Eye (tissue), 1 donor: Measurements from ENCODE around the gene MYLK.
"Not testable (repeated sequence)": the region's sequence is repeated elsewhere in the genome, so short reads cannot be mapped to it uniquely, and the experiment has no call there.

Experiments used
- DNase-seq: peaks from one replicate; pipeline ENCODE4 v3.0.0-alpha.2; 2015

MYLK gene

GRCh38 chr3:123719061-123719756, 164.9 kb downstream of the MYLK start:
- DNase-seq = peak; percentile 90

- no peak for DNase-seq
Observed at GRCh38 chr3:123718108-123718507, 166.0 kb downstream of the MYLK start.

- not testable (repeated sequence) for DNase-seq
Observed at GRCh38 chr3:123717451-123717850, 166.7 kb downstream of the MYLK start.

GRCh38 chr3:123716411-123716810, 167.7 kb downstream of the MYLK start:
- DNase-seq = no peak

GRCh38 chr3:123713211-123713610, 170.9 kb downstream of the MYLK start:
- DNase-seq = no peak

DNA sequence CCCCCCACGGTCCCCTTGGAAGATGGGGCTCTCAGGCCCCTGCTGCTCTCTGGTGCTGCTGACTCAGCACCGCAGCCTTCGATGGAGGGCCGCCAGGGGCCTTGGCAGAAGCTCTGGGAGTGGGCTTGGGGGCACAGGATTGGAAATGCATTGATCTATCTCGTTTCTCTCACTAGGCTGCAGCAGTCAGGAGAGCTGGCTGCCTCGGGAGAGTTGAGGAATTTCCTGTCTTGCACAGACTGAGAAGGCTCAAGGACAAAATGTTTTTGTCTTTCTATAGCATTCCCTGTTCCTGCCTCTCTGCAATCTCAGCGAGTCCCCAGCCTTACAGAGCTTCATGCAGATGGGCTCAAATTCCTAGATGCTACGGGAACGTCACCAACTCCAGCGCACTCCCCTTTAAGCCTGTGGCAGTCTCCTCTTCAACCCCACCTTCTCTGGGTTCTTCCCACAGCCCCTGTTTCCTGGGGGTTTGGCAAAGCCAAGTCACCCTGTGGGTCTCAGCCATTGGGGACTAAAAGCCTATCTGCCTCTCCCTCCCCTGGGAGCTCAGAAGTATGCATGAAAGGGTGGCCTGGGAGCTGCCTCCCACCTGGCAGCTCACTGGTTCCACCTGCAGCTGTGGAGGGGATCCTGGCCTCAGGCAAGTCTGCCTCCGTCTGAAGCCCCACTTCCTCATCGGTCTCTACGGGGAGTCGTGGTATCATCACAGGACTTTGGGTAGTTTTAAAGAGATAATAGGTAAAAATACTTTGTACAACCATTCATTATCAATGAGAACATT, 171.9 kb downstream of the MYLK start:
- no peak for DNase-seq

GRCh38 chr3:123711356-123711755, 172.8 kb downstream of the MYLK start:
- DNase-seq = no peak

DNA sequence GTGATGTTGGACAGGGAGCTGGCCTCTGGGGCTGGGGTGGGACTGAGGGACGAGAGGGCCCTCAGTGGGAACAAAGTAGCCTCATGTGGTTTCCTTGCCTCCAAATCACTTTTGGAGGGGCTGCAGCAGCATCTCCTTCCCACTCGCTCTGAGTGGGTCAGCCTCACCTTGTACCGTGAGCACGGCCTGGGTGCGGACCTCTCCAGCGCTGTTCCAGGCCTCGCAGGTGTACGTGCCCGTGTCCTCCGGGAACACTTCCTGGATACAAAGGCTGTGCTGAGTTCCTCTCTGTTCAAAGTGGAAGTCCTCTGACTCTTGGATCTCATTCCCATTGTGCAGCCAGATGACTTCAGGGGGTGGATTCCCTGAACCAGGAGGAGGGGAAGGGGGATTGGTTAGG, 175.6 kb downstream of the MYLK start:
- DNase-seq = no peak

DNA sequence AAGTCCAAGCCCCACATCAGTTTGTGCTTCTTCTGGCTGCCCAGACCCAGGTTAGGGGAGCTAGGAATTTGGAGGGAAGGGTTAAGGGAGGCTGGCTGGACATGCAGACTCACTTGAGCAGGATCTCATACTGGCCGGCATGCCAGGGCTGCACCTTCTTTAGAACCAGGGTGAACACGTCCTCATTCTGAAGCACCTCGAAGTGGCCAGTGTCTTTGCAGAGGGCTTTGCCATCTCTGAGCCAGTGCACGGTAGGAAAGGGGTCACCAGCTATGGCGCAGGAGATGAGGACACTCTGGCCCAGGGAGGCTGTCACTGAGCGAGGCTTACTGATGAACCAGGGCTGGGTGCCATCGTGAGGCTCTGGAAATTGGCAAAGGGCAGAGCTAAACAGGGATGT, 176.5 kb downstream of the MYLK start:
- DNase-seq = not testable (repeated sequence)

DNA sequence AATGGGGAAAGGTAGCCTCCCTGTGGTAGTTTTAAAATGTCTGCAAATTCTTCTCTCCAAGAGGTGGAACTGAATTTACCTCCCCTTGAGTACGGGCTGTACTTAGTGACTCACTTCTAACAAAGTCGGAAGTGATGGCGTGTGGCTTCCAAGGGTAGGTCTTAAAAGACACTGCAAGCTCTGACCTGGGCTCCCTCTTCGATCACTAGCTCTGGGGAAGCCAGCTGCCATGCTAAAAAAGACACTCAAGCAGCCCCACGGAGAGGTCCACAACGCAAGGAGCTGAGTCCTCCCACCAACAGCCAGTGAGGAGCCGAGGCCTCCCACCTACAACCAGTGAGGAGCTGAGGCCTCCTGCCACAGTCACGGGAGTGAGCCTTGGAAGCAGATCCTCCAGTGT, 177.3 kb downstream of the MYLK start:
- DNase-seq = no peak

- no peak for DNase-seq
Observed at GRCh38 chr3:123705488-123706285, 178.4 kb downstream of the MYLK start.

DNA sequence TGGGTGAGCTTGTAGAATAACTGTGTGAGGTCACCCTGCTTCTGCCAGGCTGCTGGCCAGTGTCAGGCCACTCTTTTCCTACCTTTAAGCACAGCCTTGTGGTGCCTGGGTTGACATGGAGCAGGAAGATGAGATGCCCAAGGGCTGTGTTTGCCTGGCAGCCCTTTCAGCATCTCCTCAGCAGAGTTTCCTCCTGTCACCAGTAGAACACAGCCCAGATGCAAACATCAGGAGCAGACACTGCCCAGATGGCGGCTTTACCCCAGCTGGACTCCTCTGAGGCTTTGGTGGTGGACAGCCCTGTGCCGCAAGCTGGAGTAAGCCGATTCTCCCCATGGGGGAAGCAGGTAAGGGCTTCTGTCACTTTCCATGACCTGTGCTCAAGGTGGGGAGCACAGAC, 180.5 kb downstream of the MYLK start:
- DNase-seq = not testable (repeated sequence)

GRCh38 chr3:123702720-123703119, 181.4 kb downstream of the MYLK start:
- DNase-seq = no peak

- peak; percentile 80 for DNase-seq
Observed at GRCh38 chr3:123702057-123702456, 182.1 kb downstream of the MYLK start.

DNA sequence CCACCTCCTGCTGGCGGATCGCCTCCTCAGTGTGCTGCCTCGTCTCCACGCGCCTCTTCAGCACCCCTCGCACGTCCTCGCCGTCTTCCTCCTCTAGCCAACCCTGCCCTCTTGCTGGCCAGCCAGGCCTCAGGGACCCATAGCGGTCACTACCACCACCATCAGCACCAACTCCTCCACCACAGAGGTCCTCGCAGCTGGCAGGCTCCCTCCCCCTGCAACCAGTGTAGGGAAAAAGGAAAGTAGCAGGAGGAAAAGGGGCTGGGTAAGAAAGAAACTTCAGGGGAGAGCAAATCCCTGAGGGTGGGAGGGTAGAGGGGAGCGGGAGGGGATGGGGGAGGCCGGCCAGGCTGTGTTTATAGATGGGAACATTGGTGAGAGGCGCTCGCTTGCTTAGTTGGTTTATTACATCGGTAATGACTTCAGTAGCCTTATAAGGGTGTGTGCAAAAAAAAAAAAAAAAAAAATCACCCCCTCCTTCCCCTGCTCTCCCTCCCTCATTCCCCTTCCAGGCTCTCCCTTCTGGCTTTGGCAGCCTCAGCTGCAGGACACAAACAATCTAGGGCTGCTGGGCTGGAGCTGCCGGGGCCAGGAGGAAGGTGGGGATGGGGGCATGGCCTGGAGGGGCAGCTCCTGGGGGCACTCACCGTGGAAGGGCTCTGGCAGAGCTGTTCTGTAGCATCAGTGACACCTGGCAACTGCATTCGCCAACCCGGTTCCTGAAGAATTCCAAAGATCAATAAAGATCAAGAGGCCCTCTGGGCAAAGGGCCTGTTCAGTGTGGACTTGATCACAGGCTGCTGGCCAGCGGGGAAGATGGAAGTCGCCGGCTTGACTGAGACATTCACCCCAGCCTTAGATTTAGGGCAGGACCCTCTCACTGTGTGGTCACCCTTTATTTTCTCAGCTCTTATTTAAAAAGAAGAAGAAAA, 183.1 kb downstream of the MYLK start:
- DNase-seq = no peak

- DNase-seq = no peak
Observed at GRCh38 chr3:123698813-123699212, 185.3 kb downstream of the MYLK start.

DNA sequence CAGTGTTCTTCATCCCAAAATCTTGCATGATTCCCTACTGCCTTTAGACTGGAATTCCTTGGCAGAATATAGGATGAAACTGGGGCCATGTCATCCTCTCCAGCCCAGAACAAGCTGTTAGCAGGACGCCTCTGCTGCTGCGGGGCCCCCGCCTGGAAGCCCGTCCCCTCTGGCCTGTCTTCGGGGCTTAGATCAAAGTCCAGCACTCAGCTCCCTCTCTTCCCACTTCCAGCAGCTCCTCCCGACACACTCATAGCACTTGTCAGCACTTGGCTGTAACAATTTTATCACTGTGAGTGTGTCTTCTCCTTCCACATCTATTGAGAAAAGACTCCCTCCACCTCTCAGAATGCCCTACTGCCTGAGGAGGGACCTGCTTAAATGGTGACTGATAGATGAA, 187.3 kb downstream of the MYLK start:
- DNase-seq = no peak

- DNase-seq = peak; percentile 25
Observed at GRCh38 chr3:123695731-123696640, 188.1 kb downstream of the MYLK start.

DNA sequence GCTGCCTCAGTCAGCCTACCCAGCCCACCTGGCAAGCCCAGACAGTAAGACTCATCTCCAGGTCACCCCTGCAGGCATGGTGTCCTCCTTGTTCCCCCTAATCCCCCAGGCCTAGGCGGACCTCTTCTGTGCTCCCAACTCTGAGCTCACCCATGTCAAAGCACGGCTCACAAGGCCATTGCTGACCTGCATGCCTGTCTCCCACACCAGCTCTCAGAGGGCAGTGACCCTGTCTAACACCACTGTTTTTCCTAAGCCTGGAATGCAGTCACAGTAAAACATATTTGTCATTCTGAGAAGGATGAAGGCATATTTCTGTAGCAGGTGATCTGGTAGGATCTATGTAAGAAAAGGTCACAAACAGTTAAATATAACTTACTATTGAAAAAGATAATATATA, 189.0 kb downstream of the MYLK start:
- DNase-seq = peak; percentile 39

DNA sequence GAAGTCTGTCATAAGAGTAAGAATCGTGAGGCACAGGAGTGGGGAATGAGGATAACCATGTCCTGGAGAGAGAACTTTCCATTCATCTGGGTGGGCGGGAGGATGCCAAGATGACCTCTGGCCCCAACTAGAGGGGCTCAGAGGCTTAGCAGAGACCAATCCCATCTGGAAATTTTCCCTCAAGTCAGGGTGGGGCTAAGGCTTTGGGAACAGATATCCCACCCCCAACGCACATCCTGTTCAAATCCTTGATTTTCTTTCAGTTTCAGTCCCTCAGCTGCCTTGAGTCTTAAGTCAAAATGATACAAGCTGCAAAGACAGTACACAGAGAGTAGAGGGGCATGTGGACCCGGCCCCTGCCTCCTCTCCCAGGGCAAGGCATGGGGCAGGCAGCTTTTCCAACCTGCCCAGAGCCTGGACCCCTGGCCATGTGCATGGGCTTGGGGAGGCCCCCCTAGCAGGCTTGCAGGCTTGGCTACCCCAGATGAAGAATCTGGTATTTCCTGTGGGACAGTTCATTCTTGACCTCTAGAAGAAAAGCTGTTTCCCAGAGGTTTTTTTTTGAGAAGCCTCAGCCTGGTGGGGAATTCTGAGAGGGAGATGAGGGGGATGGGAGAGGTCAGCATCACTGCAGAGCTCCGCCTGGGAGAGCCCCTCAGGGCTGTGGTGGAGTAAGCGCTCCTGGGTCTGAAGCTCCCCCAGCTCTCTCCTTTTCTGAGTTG, 189.6 kb downstream of the MYLK start:
- DNase-seq = peak; percentile 41
